Activated B cell treated with CpG ODN at 0.5 μM for 24 hours (primary cell): ENCODE measurements around the gene FAXDC2. TPM values are rescaled to one million over a fixed set of nuclear protein-coding genes. Genes with fewer than 3 reads are reported as not detected.

Experiments
- ATAC-seq: fragments of 200-7000 bp; cut with Tn5 transposase; one replicate; pipeline ENCODE4 v1.10.0; 2021; ENCODE audit warnings: low read depth, mild to moderate bottlenecking, moderate library complexity
- CTCF ChIA-PET: fragments of 350-600 bp; sonication (Branson Sonifier 250); formaldehyde crosslinking; loops from one replicate; lab custom pipeline; 2021; ENCODE audit warnings: antibody characterized with exemption; lab: Charles Lee
- POLR2A ChIA-PET: fragments of 350-600 bp; sonication (Branson Sonifier 250); formaldehyde crosslinking; loops from one replicate; lab custom pipeline; 2021; ENCODE audit warnings: antibody characterized with exemption; lab: Charles Lee
- DNase-seq: peaks from one replicate; pipeline ENCODE4 v3.0.0; 2022
- H3K27ac Mint-ChIP-seq: one replicate; pipeline ENCODE4 v1.8.0; 2020; ENCODE audit warnings: mixed read lengths
- H3K27me3 Mint-ChIP-seq: one replicate; pipeline ENCODE4 v1.8.0; 2021; ENCODE audit warnings: mixed read lengths
- H3K36me3 Mint-ChIP-seq: one replicate; pipeline ENCODE4 v1.8.0; 2021; ENCODE audit warnings: low read depth, mixed read lengths
- H3K4me1 Mint-ChIP-seq: one replicate; pipeline ENCODE4 v1.8.0; 2021; ENCODE audit warnings: mixed read lengths
- H3K4me3 Mint-ChIP-seq: one replicate; pipeline ENCODE4 v1.8.0; 2020; ENCODE audit warnings: mild to moderate bottlenecking, mixed read lengths
- H3K9me3 Mint-ChIP-seq: one replicate; pipeline ENCODE4 v1.8.0; 2020; ENCODE audit warnings: mixed read lengths
- intact Hi-C: fragments of 100-400 bp; cut with micrococcal nuclease; formaldehyde crosslinking; loops from one replicate; pipeline ENCODE4 v1.15.1; 2024
- total RNA-seq: library from RNA; stranded (reverse); gene quantifications from 2 replicates; pipeline ENCODE4 v1.2.3, GENCODE V29; 2022
- TF ChIP-seq, protein P1 (sequence below): fragments of 200-600 bp; IDR thresholded peaks from one replicate; pipeline ENCODE4 v1.8.0; 2022; ENCODE audit warnings: antibody characterized with exemption, mild to moderate bottlenecking

The FAXDC2 gene
- total RNA-seq, 1 donor from 2014 or later: not detected

DNA sequence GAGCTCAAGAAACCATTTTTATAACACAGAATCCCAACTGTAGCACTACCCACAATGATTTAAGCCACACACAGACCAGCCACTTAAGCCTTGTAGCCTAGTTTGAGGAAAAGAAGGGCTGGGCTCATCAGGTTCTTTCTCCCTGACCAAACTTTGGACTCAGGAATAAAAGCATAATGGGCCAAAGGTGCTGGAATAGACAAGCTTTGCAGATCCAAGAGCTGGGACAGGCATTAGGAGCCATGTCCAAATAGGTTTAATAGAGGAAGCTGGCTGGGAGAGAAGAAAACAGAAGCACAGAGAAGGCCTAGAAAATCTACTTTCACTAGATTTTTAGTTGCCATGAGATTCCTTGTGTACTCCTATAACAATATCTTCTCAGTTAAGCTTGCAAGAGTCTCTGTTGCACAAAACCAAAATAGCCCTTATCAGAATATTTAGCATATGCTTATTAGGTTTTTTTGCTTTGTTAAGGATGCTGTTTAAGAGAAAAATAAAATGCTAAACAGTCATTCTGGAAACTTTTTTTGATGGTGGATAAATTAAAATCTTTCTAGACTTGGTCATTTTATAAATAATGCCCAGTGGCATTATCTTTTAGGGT lies 46.3 kb upstream of the FAXDC2 start:
- ATAC-seq: no peak
- no peaks in the 10 kb centered on the region for H3K9me3 Mint-ChIP-seq
- H3K4me1 Mint-ChIP-seq: no peaks in the 10 kb centered on the region
- intact Hi-C loops: no loop called here
- no peak for DNase-seq
- no peaks in the 10 kb centered on the region for H3K27me3 Mint-ChIP-seq
- ChIA-PET POLR2A (no interaction called here), CTCF (no interaction called here)
- peaks cover 89% of the 10 kb centered on the region for H3K36me3 Mint-ChIP-seq
- H3K27ac Mint-ChIP-seq: no peak overlapping the region
- H3K4me3 Mint-ChIP-seq: no peak overlapping the region
- TF ChIP-seq, protein P1, sequence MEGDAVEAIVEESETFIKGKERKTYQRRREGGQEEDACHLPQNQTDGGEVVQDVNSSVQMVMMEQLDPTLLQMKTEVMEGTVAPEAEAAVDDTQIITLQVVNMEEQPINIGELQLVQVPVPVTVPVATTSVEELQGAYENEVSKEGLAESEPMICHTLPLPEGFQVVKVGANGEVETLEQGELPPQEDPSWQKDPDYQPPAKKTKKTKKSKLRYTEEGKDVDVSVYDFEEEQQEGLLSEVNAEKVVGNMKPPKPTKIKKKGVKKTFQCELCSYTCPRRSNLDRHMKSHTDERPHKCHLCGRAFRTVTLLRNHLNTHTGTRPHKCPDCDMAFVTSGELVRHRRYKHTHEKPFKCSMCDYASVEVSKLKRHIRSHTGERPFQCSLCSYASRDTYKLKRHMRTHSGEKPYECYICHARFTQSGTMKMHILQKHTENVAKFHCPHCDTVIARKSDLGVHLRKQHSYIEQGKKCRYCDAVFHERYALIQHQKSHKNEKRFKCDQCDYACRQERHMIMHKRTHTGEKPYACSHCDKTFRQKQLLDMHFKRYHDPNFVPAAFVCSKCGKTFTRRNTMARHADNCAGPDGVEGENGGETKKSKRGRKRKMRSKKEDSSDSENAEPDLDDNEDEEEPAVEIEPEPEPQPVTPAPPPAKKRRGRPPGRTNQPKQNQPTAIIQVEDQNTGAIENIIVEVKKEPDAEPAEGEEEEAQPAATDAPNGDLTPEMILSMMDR: no peak

DNA sequence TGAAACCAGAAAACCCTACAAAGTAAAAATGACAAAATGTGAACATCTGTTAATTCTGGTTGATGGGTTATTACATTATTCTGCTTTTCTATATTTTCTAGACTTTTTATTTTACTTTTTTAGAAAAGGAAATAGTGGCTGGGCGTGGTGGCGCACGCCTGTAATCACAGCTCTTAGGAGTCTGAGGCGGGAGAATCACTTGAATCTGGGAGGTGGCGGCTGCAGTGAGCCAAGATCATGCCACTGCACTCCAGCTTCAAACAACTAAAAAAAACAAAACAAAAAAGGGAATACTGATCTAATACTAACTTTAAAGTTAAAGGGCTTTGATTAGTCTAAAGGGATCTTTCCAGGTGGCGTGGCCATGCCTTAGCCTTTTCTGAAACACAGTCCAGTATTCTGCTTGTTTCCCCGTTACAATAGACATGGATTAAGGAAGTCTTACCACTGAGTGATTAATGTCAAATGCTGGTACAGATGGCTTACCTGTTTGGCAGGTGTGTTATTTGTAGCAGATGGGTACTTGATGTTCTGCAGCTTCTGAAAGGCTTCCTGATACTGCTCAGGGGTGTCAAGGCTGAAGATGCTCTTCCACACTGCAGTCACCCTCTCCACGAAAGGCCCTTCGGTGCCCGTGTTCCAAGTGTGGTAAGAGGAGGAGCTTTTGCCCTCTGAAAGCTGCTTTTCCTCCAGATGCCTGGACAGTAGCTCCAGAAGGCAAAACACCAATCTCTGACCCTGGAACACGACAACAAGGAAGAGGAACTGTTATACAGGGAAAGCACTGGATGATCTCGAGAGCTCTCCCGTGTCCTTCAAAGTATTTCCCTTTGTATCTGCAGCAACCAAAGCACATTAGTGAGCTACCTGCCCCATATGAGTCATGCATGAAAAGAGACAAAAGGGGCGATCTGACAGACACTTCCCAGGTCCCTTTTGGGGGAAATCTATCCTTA lies 45.5 kb upstream of the FAXDC2 start:
- CTCF ChIA-PET: no interaction called here
- H3K27ac Mint-ChIP-seq: no peak overlapping the region
- TF ChIP-seq, protein P1: no peak
- no peaks in the 10 kb centered on the region for H3K27me3 Mint-ChIP-seq
- no peaks in the 10 kb centered on the region for H3K9me3 Mint-ChIP-seq
- no peaks in the 10 kb centered on the region for H3K4me1 Mint-ChIP-seq
- intact Hi-C loops: no loop called here
- POLR2A ChIA-PET: no interaction called here
- no peak overlapping the region for H3K4me3 Mint-ChIP-seq
- no peak for DNase-seq
- no peak for ATAC-seq
- H3K36me3 Mint-ChIP-seq: peaks cover 91% of the 10 kb centered on the region

DNA sequence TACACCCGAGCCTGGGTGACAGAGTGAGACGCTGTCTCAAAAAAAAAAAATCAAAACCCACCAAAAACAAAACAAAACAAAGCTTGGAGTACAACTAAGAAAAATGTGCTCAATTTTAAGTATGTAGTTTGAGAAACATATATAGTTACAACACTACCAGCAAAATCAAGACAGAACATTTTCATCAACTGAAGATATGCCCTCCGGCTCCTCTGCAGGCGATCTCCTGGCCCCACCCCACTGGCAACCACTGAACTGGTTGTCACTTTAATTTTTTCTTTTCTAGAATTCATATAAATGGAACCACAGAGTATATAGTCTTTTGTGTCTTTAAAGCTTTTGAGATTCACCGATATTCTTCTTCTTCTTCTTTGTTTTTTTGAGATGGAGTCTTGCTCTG lies 43.0 kb upstream of the FAXDC2 start:
- POLR2A ChIA-PET: no interaction called here
- Mint-ChIP-seq H3K36me3 (peaks cover 87% of the 10 kb centered on the region), H3K4me3 (no peak overlapping the region), H3K27me3 (no peaks in the 10 kb centered on the region), H3K9me3 (no peaks in the 10 kb centered on the region), H3K27ac (no peak overlapping the region), H3K4me1 (no peaks in the 10 kb centered on the region)
- intact Hi-C loops: no loop called here
- no peak for ATAC-seq
- DNase-seq: no peak
- TF ChIP-seq, protein P1: no peak
- CTCF ChIA-PET: no interaction called here

DNA sequence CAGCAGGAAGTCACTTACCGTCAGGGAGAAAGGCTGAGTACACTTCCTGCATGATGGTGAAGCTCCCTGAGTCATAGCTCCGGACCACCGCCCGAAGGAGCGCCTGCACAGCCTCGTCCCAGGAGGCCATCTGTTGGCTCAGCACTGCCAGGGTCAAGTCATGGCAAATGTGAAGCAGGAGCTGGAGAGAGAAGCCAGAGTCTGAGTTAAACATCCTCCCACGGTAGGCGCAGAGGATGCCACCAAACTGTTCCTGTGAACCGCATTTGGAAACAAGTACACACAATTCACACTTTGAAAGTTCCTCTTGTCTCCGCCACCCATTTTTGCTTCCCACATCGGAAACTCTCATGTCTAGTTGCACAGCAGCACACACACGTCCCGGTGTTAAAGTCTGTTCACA lies 42.0 kb upstream of the FAXDC2 start:
- intact Hi-C loops: no loop called here
- DNase-seq (no peak), ATAC-seq (no peak)
- no peak overlapping the region for H3K4me3 Mint-ChIP-seq
- TF ChIP-seq, protein P1: no peak
- no peak overlapping the region for H3K27ac Mint-ChIP-seq
- no peaks in the 10 kb centered on the region for H3K4me1 Mint-ChIP-seq
- H3K36me3 Mint-ChIP-seq: peaks cover 88% of the 10 kb centered on the region
- no peaks in the 10 kb centered on the region for H3K9me3 Mint-ChIP-seq
- ChIA-PET CTCF (no interaction called here), POLR2A (no interaction called here)
- H3K27me3 Mint-ChIP-seq: no peaks in the 10 kb centered on the region

DNA sequence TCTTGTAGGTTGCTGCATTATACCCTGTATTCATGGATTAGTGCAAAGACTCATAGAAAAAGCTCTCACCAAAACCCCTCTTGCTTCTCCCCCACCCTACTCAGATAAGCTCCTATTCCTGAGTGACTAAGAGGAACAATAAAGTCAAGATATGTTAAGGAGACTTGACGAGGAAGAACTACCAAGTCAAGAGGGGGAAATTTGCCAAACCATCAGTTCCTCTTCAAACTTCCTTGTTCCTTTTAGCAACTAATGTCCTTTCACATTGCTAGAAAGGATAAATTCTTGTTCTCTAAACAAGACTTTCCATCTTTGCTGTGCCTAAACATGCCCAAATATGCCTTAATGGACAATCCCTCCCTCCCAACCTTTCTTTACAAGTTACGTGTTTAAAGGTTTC lies 35.0 kb upstream of the FAXDC2 start:
- TF ChIP-seq, protein P1: no peak
- intact Hi-C loops: no loop called here
- ATAC-seq: no peak
- H3K27ac Mint-ChIP-seq: no peak overlapping the region
- H3K4me3 Mint-ChIP-seq: no peak overlapping the region
- H3K9me3 Mint-ChIP-seq: peaks cover 25% of the 10 kb centered on the region
- DNase-seq: no peak
- ChIA-PET CTCF (no interaction called here), POLR2A (interaction anchor here (1.6 kb wide), 1 partner anchor 27 kb away, joined by 7 read pairs; the partner anchor contains the start of gene CNOT8)
- H3K4me1 Mint-ChIP-seq: no peaks in the 10 kb centered on the region
- peaks cover 79% of the 10 kb centered on the region for H3K36me3 Mint-ChIP-seq
- H3K27me3 Mint-ChIP-seq: no peaks in the 10 kb centered on the region
